Right lobe of liver (tissue), 4 donors: Measurements from ENCODE around the gene PRDM13.

Experiments
- CTCF ChIP-seq, 4 donors: fragments of 200-600 bp in 3 of 4; fragments of 450-650 bp in 1 of 4; IDR thresholded peaks; one replicate each; pipeline versions ENCODE4 v1.5.1 to v1.8.0; 2016 to 2022; ENCODE audit warnings: antibody characterized with exemption in 4 of 4, mild to moderate bottlenecking in 2 of 4
- POLR2A ChIP-seq: fragments of 450-650 bp; IDR thresholded peaks from one replicate; pipeline ENCODE4 v1.6.1; 2017; ENCODE audit warnings: antibody characterized with exemption, mild to moderate bottlenecking
- donor health status: DM: no; HTN: no; CAD: no.
- donor health status: DM: no; HTN: no; CAD: no.
- donor health status: DM: no; HTN: yes; CAD: no.

GRCh38 chr6:99608886-99609482, 2.4 kb downstream of the PRDM13 start:
- TF ChIP-seq CTCF (IDR thresholded peaks at IDR 0.05) (no peak), POLR2A (no peak)
